Trophoblast cell (in vitro differentiated cells and primary cell): Measurements from ENCODE around the gene PANX3.

Experiments
- DNase-seq, 2 donors: peaks; one replicate each; pipeline ENCODE4 v3.0.0-alpha.2; 2016
- H2AFZ ChIP-seq: 2 replicates; pipeline ENCODE4 v1.6.1; 2013; ENCODE audit warnings: low read length, moderate library complexity, mild to moderate bottlenecking; ENCODE audit not compliant: insufficient read depth, poor library complexity
- H2AK5ac ChIP-seq: 2 replicates; pipeline ENCODE4 v1.6.1; 2013; ENCODE audit warnings: mild to moderate bottlenecking, low read length
- H2BK120ac ChIP-seq: 2 replicates; pipeline ENCODE4 v1.6.1; 2013; ENCODE audit warnings: low read length, mild to moderate bottlenecking, moderate library complexity; ENCODE audit not compliant: insufficient read depth, poor library complexity
- H2BK12ac ChIP-seq: 2 replicates; pipeline ENCODE4 v1.6.1; 2013; ENCODE audit warnings: mild to moderate bottlenecking, low read length, moderate library complexity
- H2BK5ac ChIP-seq: 2 replicates; pipeline ENCODE4 v1.6.1; 2013; ENCODE audit warnings: low read length, low read depth, moderate library complexity, mild to moderate bottlenecking; ENCODE audit not compliant: poor library complexity
- H3K14ac ChIP-seq: 2 replicates; pipeline ENCODE4 v1.6.1; 2013; ENCODE audit warnings: mild to moderate bottlenecking, low read length
- H3K18ac ChIP-seq: 2 replicates; pipeline ENCODE4 v1.6.1; 2013; ENCODE audit warnings: mild to moderate bottlenecking, low read length
- H3K23ac ChIP-seq: 2 replicates; pipeline ENCODE4 v1.6.1; 2013; ENCODE audit warnings: low read length
- H3K27ac ChIP-seq: 2 replicates; pipeline ENCODE4 v1.5.1; 2013; ENCODE audit warnings: low read depth, mild to moderate bottlenecking, inconsistent platforms, low read length, moderate library complexity
- H3K27me3 ChIP-seq: 2 replicates; pipeline ENCODE4 v1.6.1; 2013; ENCODE audit warnings: inconsistent platforms, mild to moderate bottlenecking, low read length, moderate library complexity; ENCODE audit not compliant: insufficient read depth
- H3K36me3 ChIP-seq, 2 experiments: 1 replicate in 1 of 2; 2 replicates in 1 of 2; pipeline ENCODE4 v1.6.1; 2013; ENCODE audit warnings: low read length in 2 of 2, mild to moderate bottlenecking in 2 of 2, moderate library complexity in 1 of 2; ENCODE audit not compliant: insufficient read depth in 2 of 2, control insufficient read depth in 1 of 2
- H3K4ac ChIP-seq: 2 replicates; pipeline ENCODE4 v1.6.1; 2013; ENCODE audit warnings: low read depth, mild to moderate bottlenecking, low read length, moderate library complexity
- H3K4me1 ChIP-seq, 2 experiments: 1 replicate in 1 of 2; 2 replicates in 1 of 2; pipeline ENCODE4 v1.6.1; 2013; ENCODE audit warnings: low read length in 2 of 2, mild to moderate bottlenecking in 2 of 2, moderate library complexity in 1 of 2; ENCODE audit not compliant: insufficient read depth in 2 of 2, control insufficient read depth in 1 of 2
- H3K4me2 ChIP-seq: 2 replicates; pipeline ENCODE4 v1.6.1; 2013; ENCODE audit warnings: inconsistent platforms, mild to moderate bottlenecking, low read length, moderate library complexity
- H3K4me3 ChIP-seq: 2 replicates; pipeline ENCODE4 v1.5.1; 2013; ENCODE audit warnings: mild to moderate bottlenecking, low read depth, low read length, inconsistent platforms
- H3K79me1 ChIP-seq: one replicate; pipeline ENCODE4 v1.6.1; 2013; ENCODE audit warnings: low read length
- H3K79me2 ChIP-seq: 2 replicates; pipeline ENCODE4 v1.6.1; 2013; ENCODE audit warnings: low read length, mild to moderate bottlenecking; ENCODE audit not compliant: control insufficient read depth, insufficient read depth, poor library complexity
- H3K9ac ChIP-seq: 2 replicates; pipeline ENCODE4 v1.6.1; 2013; ENCODE audit warnings: mild to moderate bottlenecking, low read length
- H3K9me3 ChIP-seq: 2 replicates; pipeline ENCODE4 v1.6.1; 2013; ENCODE audit warnings: low read depth, mild to moderate bottlenecking, control low read depth, inconsistent platforms, low read length; ENCODE audit not compliant: insufficient read depth
- H4K12ac ChIP-seq: 2 replicates; pipeline ENCODE4 v1.6.1; 2013; ENCODE audit warnings: low read depth, mild to moderate bottlenecking, low read length, moderate library complexity
- H4K8ac ChIP-seq: 2 replicates; pipeline ENCODE4 v1.6.1; 2013; ENCODE audit warnings: low read depth, mild to moderate bottlenecking, low read length, moderate library complexity
- H4K91ac ChIP-seq: one replicate; pipeline ENCODE4 v1.6.1; 2013; ENCODE audit warnings: low read depth, mild to moderate bottlenecking, low read length, moderate library complexity
- WGBS: extraction: QIAGEN DNeasy Blood & Tissue Kit; methylation state at CpG from one replicate; pipeline ENCODE4 v1.1.7; 2013; ENCODE audit warnings: missing lambda C conversion rate; ENCODE audit not compliant: insufficient read length, insufficient coverage; ENCODE audit errors: extremely low coverage; 5-methylcytosine and 5-hydroxymethylcytosine counted together

The PANX3 gene

DNA sequence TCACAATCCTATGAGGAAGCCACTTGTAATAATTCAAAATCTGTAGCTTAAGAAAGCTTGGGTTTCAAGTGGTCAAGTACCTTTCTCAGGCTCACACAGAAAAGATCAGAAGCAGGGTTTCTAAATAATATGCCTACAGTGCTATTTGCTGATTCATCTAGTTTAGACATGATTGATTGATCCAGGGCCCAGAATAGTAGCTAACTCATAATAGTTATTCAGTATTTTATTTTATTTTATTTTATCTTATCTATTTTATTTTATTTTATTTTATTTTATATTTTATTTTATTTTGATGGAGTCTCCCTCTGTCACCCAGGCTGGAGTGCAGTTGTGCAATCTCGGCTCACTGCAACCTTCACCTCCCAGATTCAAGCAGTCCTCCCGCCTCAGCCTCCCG is 15.9 kb upstream of the PANX3 start:
- Histone ChIP-seq H3K79me2 (no peaks in the 10 kb centered on the region), H4K8ac (no peak overlapping the region), H3K9ac (no peak overlapping the region), H3K4ac (no peak overlapping the region), H4K91ac (no peak overlapping the region), H2AFZ (no peak overlapping the region), H3K36me3 (no peaks in the 10 kb centered on the region), H3K4me3 (no peak overlapping the region), H2AK5ac (no peak overlapping the region), H3K27me3 (no peaks in the 10 kb centered on the region), H3K79me1 (no peaks in the 10 kb centered on the region), H3K14ac (no peak overlapping the region), H4K12ac (no peak overlapping the region), H2BK5ac (no peak overlapping the region), H3K9me3 (no peaks in the 10 kb centered on the region), H3K23ac (no peak overlapping the region), H3K18ac (no peak overlapping the region), H3K4me2 (no peak overlapping the region), H3K27ac (no peak overlapping the region), H3K4me1 (no peaks in the 10 kb centered on the region), H2BK12ac (no peak overlapping the region), H2BK120ac (no peak overlapping the region)
- WGBS, result no CpG with 5 or more reads among the region's 3 CpGs
- no peak for DNase-seq

DNA sequence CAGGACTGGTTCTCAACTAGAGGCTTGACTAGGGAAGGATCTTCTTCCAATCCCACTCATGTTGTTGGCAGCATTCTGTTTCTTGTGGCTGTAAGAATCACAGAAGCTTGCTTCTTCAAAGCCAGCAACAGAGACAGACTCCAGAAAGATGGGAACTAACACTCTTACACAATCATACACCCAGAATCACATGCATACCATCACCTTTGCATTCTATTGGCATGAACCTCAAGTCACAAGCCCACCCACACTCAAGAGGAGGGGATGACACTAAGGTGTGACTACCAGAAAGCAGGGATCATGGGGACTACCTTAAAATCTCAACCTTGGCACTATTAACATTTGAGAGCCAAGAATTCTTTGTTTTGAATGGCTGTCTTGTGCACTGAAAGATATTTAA is 13.6 kb upstream of the PANX3 start:
- H4K12ac ChIP-seq, result no peak overlapping the region
- H3K4ac ChIP-seq, result no peak overlapping the region
- no peaks in the 10 kb centered on the region for H3K79me1 ChIP-seq
- no peak overlapping the region for H2BK12ac ChIP-seq
- no peak overlapping the region for H3K23ac ChIP-seq
- no peaks in the 10 kb centered on the region for H3K4me1 ChIP-seq
- DNase-seq, result no peak
- H3K4me2 ChIP-seq, result no peak overlapping the region
- no peak overlapping the region for H2BK5ac ChIP-seq
- no peak overlapping the region for H3K4me3 ChIP-seq
- H4K8ac ChIP-seq, result no peak overlapping the region
- H3K14ac ChIP-seq, result no peak overlapping the region
- H3K27ac ChIP-seq, result no peak overlapping the region
- no peak overlapping the region for H4K91ac ChIP-seq
- no peaks in the 10 kb centered on the region for H3K27me3 ChIP-seq
- H2AK5ac ChIP-seq, result no peak overlapping the region
- no peaks in the 10 kb centered on the region for H3K36me3 ChIP-seq
- no peak overlapping the region for H3K18ac ChIP-seq
- no peak overlapping the region for H3K9ac ChIP-seq
- H3K79me2 ChIP-seq, result no peaks in the 10 kb centered on the region
- H3K9me3 ChIP-seq, result no peaks in the 10 kb centered on the region
- H2BK120ac ChIP-seq, result no peak overlapping the region
- H2AFZ ChIP-seq, result no peak overlapping the region

DNA sequence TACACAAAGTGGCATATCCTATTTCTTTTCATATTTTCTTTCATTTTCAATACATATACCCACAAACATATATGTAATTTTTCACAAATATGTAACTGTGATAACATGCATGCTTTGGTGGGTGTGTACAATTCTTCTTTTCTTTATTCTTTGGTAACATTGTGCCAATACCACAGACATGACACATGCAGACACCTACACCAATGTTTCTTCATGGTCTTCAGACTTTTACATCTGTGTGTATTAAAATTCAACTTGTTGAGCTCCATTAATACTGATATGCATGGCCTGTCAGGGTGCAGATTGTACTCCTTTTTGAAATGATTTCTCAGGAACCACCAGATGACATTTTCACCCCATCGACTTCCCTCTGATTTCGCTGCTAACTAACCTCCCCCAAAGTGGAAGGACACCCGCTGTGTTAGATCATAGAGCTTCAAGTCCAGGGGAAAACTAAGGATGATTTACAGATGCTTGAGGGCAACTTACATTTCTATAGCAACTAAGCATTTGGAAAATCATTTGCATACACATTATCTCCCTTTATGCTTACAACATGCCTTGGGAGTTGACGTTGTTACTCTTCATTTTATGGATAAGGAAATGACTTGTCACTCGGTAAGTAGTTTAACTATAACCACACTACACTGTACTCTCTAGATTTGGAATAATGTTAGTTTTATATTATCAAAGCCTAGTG is 10.5 kb upstream of the PANX3 start:
- H4K8ac ChIP-seq, result no peak overlapping the region
- no peak overlapping the region for H4K12ac ChIP-seq
- H3K9ac ChIP-seq, result no peak overlapping the region
- H3K79me1 ChIP-seq, result no peaks in the 10 kb centered on the region
- no peak overlapping the region for H2AK5ac ChIP-seq
- H2BK120ac ChIP-seq, result no peak overlapping the region
- no peaks in the 10 kb centered on the region for H3K9me3 ChIP-seq
- H3K14ac ChIP-seq, result no peak overlapping the region
- H3K4me2 ChIP-seq, result no peak overlapping the region
- no CpG with 5 or more reads among the region's 5 CpGs for WGBS
- no peak overlapping the region for H3K18ac ChIP-seq
- no peak for DNase-seq
- no peaks in the 10 kb centered on the region for H3K36me3 ChIP-seq
- no peaks in the 10 kb centered on the region for H3K27me3 ChIP-seq
- no peak overlapping the region for H3K23ac ChIP-seq
- H2BK12ac ChIP-seq, result no peak overlapping the region
- H3K27ac ChIP-seq, result no peak overlapping the region
- no peak overlapping the region for H3K4me3 ChIP-seq
- H3K4ac ChIP-seq, result no peak overlapping the region
- H4K91ac ChIP-seq, result no peak overlapping the region
- no peak overlapping the region for H2AFZ ChIP-seq
- no peaks in the 10 kb centered on the region for H3K79me2 ChIP-seq
- no peak overlapping the region for H2BK5ac ChIP-seq
- no peaks in the 10 kb centered on the region for H3K4me1 ChIP-seq

DNA sequence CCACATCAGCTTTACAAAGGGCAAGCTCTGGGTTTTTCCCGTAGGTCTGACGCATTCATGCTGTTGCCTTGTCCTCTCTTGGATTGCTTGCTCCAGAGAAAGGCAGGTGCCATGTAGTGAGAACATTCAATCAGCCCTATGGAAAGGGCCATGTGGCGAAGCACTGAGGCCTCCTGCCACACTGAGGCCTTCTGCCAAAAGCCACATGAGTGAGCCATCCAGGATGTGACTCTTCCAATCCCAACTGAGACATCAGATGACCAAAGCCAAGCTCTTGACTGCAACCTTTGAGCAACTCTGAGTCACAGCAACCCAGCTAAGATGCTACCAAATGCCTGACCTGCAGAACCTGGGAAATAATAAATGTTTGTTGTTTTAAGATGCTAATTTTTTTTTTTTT is 9.0 kb upstream of the PANX3 start:
- Histone ChIP-seq H3K4me2 (no peak overlapping the region), H3K18ac (no peak overlapping the region), H2BK120ac (no peak overlapping the region), H3K23ac (no peak overlapping the region), H3K79me1 (no peaks in the 10 kb centered on the region), H4K8ac (no peak overlapping the region), H2AK5ac (no peak overlapping the region), H3K4ac (no peak overlapping the region), H3K9me3 (no peaks in the 10 kb centered on the region), H3K4me1 (no peaks in the 10 kb centered on the region), H2BK12ac (no peak overlapping the region), H3K9ac (no peak overlapping the region), H3K79me2 (no peaks in the 10 kb centered on the region), H3K27ac (no peak overlapping the region), H2AFZ (no peak overlapping the region), H3K14ac (no peak overlapping the region), H3K4me3 (no peak overlapping the region), H4K12ac (no peak overlapping the region), H3K27me3 (no peaks in the 10 kb centered on the region), H4K91ac (no peak overlapping the region), H2BK5ac (no peak overlapping the region), H3K36me3 (no peaks in the 10 kb centered on the region)
- DNase-seq, result no peak
- no CpG with 5 or more reads among the region's 3 CpGs for WGBS
